K562 (cell line): ENCODE results near the gene WDR1. TPM values are rescaled to one million over a fixed set of nuclear protein-coding genes. Genes with fewer than 3 reads are reported as not detected.

Source experiments
- ATF7 ChIP-seq: fragments of 450-650 bp; IDR thresholded peaks from 2 replicates; pipeline ENCODE4 v1.7.1; 2014; ENCODE audit warnings: mild to moderate bottlenecking, moderate library complexity
- CXXC5 ChIP-seq: fragments of 250-450 bp; sonication (Bioruptor Pico); IDR thresholded peaks from 2 replicates; pipeline ENCODE4 v1.8.0; 2022; ENCODE audit warnings: inconsistent platforms, mild to moderate bottlenecking, moderate library complexity
- ESRRA ChIP-seq: fragments of 450-650 bp; IDR thresholded peaks from 2 replicates; pipeline ENCODE4 v1.6.1; 2014; ENCODE audit warnings: low read depth, mild to moderate bottlenecking, moderate library complexity, borderline replicate concordance
- HNRNPL ChIP-seq: fragments of 200-400 bp; formaldehyde crosslinking; IDR thresholded peaks from 2 replicates; pipeline ENCODE4 v1.6.1; 2017; ENCODE audit warnings: low read depth, mild to moderate bottlenecking, low read length
- HOXB6 ChIP-seq: fragments of 250-450 bp; sonication (Bioruptor Pico); IDR thresholded peaks from 2 replicates; pipeline ENCODE4 v1.5.1; 2022; ENCODE audit warnings: mild to moderate bottlenecking, borderline replicate concordance
- NONO ChIP-seq, 2 experiments: fragments of 200-400 bp in 1 of 2; fragments of 450-650 bp in 1 of 2; formaldehyde crosslinking in 1 of 2; IDR thresholded peaks; 2 replicates each; pipeline ENCODE4 v1.6.1; 2017; ENCODE audit warnings: low read depth in 2 of 2, mild to moderate bottlenecking in 2 of 2, moderate library complexity in 2 of 2, low read length in 1 of 2
- SMARCA5 ChIP-seq: fragments of 450-650 bp; IDR thresholded peaks from 2 replicates; pipeline ENCODE4 v1.6.1; 2016
- SUPT5H ChIP-seq: fragments of 450-650 bp; IDR thresholded peaks from 2 replicates; pipeline ENCODE4 v1.6.1; 2016
- ZNF316 ChIP-seq: fragments of 450-650 bp; IDR thresholded peaks from 2 replicates; pipeline ENCODE4 v1.6.1; 2016
- ZNF644 ChIP-seq: fragments of 200-800 bp; sonication (Bioruptor generic); IDR thresholded peaks from 2 replicates; pipeline ENCODE4 v1.6.1; 2016; ENCODE audit warnings: low read depth, missing genetic modification characterization, missing compliant biosample characterization
- ZNF696 ChIP-seq: fragments of 250-450 bp; sonication (Bioruptor Pico); conservative IDR thresholded peaks from 2 replicates; pipeline ENCODE4 v1.4.0; 2020; ENCODE audit warnings: mild to moderate bottlenecking, moderate library complexity
- polyA plus RNA-seq, 8 experiments: library from polyadenylated mRNA; depleted of rRNA in 4 of 8; stranded (reverse) in 5 of 8; unstranded in 3 of 8; fragments of >200 nt; fragmentation: Nextera tagmentation in 2 of 8; fragmentation: Illumina TruSeq in 1 of 8; extraction: Ambion mirVana in 2 of 8; extraction: Trizol in 1 of 8; gene quantifications; 2 replicates each; pipeline versions ENCODE4 v1.2.1 to v1.2.3, GENCODE V29; 2011 to 2014; ENCODE audit warnings: inconsistent platforms in 1 of 8, missing spikeins in 1 of 8
- total RNA-seq, 7 experiments: library from RNA; depleted of rRNA in 6 of 7; stranded (reverse); fragments of >200 nt in 6 of 7; fragmentation: Illumina TruSeq in 2 of 7; extraction: Trizol in 2 of 7; gene quantifications; 2 replicates each; pipeline versions ENCODE4 v1.2.1 to v1.2.3, GENCODE V29; 2011 to 2021; ENCODE audit warnings: low replicate concordance in 1 of 7
- TF ChIP-seq, protein P1 (sequence below), 2 experiments: fragments of 450-650 bp; IDR thresholded peaks; 2 replicates each; pipeline ENCODE4 v1.6.1; 2018; ENCODE audit warnings: mild to moderate bottlenecking in 2 of 2, low read depth in 1 of 2; ENCODE audit not compliant: partially characterized antibody in 2 of 2
- TF ChIP-seq, protein P2 (sequence below), 2 experiments: fragments of 250-450 bp in 1 of 2; fragments of 450-650 bp in 1 of 2; sonication (Bioruptor Pico) in 1 of 2; IDR thresholded peaks; 2 replicates each; pipeline versions ENCODE4 v1.6.1 to v1.8.0; 2016 to 2021; ENCODE audit warnings: mild to moderate bottlenecking in 2 of 2, moderate library complexity in 2 of 2, missing compliant biosample characterization in 1 of 2, missing genetic modification characterization in 1 of 2
- TF ChIP-seq, protein P3 (sequence below): fragments of 450-650 bp; formaldehyde crosslinking; IDR thresholded peaks from 2 replicates; pipeline ENCODE4 v1.4.0; 2022; ENCODE audit warnings: mild to moderate bottlenecking, moderate library complexity
- TF ChIP-seq, protein P4 (sequence below): fragments of 450-650 bp; formaldehyde crosslinking; IDR thresholded peaks from 2 replicates; pipeline ENCODE4 v1.4.0; 2020; ENCODE audit warnings: mild to moderate bottlenecking, moderate library complexity
- TF ChIP-seq, protein P5 (sequence below): fragments of 450-650 bp; IDR thresholded peaks from 2 replicates; pipeline ENCODE4 v1.6.1; 2016
- TF ChIP-seq, protein P6 (sequence below): fragments of 450-650 bp; formaldehyde crosslinking; IDR thresholded peaks from 2 replicates; pipeline ENCODE4 v1.4.0; 2020; ENCODE audit warnings: mild to moderate bottlenecking, mixed read lengths

Gene WDR1
- total and polyA plus RNA-seq, 9 of the 15 experiments (the other 6 are each of a cell fraction or from before 2014, with no cell fraction given): 16.1 to 213 (median 125) TPM

DNA sequence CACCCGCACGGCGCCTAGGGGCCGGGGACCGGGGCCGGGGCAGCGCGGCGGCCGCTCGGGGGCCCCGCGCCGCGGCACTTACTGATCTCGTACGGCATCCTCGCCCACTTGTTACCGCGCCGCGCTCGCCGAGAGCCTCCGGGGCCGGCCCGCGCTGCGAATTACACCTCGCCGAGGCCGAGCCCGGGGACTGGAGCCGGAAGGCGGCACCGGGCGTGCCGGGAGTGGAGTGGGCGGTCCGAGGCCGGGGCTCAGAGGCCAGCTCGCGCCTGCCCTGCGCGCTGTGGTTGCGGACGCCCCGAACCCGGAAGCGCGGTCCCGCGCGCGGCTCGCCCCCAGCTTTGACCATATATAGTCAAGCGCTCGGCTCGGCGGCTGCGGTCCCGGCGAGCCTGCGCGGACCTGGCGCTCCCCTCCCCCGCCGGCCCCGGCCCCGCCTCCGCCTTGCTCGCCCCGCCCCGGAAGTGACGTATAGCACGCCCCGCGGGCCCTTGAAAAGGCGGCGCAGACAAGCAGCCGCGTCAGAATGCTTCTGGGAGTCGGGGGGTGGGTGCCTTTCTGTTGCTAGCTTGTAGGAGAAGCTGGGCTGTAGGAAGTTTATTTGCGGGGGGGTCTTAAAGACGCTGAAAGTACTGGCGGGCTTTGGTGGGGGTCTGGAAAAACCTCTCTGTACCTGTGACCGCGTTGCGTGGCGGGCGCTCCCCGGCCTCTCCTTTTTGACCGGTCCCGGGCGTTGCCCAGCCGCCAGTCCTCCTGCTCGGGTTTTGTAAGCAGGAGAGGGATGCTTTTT, at the start of gene WDR1 (continued):
- TF ChIP-seq ATF7 (peak; percentile 65), SUPT5H (peak; percentile 99), ESRRA (peak; percentile 69; the same call in 1 of the 2 replicates), HOXB6 (CRISPR knock-in tag) (no peak), CXXC5 (CRISPR knock-in tag) (peak; percentile 87), SMARCA5 (no peak), NONO (IDR thresholded peaks at IDR 0.05; ENCODE audit: low read depth in 2 of 2, low read length in 1 of 2) (0 out of 4 replicates have a peak, but pooled peaks have one; percentile 32 to 74), ZNF316 (no peak), ZNF696 (CRISPR knock-in tag) (0 out of 2 replicates have a peak, but pooled peaks have one; percentile 69), ZNF644 (tag) (peak; percentile 69; the same call in 1 of the 2 replicates), HNRNPL (peak; percentile 47)
- TF ChIP-seq, protein P1, sequence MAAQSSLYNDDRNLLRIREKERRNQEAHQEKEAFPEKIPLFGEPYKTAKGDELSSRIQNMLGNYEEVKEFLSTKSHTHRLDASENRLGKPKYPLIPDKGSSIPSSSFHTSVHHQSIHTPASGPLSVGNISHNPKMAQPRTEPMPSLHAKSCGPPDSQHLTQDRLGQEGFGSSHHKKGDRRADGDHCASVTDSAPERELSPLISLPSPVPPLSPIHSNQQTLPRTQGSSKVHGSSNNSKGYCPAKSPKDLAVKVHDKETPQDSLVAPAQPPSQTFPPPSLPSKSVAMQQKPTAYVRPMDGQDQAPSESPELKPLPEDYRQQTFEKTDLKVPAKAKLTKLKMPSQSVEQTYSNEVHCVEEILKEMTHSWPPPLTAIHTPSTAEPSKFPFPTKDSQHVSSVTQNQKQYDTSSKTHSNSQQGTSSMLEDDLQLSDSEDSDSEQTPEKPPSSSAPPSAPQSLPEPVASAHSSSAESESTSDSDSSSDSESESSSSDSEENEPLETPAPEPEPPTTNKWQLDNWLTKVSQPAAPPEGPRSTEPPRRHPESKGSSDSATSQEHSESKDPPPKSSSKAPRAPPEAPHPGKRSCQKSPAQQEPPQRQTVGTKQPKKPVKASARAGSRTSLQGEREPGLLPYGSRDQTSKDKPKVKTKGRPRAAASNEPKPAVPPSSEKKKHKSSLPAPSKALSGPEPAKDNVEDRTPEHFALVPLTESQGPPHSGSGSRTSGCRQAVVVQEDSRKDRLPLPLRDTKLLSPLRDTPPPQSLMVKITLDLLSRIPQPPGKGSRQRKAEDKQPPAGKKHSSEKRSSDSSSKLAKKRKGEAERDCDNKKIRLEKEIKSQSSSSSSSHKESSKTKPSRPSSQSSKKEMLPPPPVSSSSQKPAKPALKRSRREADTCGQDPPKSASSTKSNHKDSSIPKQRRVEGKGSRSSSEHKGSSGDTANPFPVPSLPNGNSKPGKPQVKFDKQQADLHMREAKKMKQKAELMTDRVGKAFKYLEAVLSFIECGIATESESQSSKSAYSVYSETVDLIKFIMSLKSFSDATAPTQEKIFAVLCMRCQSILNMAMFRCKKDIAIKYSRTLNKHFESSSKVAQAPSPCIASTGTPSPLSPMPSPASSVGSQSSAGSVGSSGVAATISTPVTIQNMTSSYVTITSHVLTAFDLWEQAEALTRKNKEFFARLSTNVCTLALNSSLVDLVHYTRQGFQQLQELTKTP (IDR thresholded peaks at IDR 0.05; ENCODE audit: low read depth in 1 of 2, partially characterized antibody in 2 of 2): peak; percentile 77 to 92
- TF ChIP-seq, protein P2, sequence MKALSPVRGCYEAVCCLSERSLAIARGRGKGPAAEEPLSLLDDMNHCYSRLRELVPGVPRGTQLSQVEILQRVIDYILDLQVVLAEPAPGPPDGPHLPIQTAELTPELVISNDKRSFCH (CRISPR knock-in tag; IDR thresholded peaks at IDR 0.05): no peak
- TF ChIP-seq, protein P2 (tag; IDR thresholded peaks at IDR 0.05): no peak
- TF ChIP-seq, protein P3, sequence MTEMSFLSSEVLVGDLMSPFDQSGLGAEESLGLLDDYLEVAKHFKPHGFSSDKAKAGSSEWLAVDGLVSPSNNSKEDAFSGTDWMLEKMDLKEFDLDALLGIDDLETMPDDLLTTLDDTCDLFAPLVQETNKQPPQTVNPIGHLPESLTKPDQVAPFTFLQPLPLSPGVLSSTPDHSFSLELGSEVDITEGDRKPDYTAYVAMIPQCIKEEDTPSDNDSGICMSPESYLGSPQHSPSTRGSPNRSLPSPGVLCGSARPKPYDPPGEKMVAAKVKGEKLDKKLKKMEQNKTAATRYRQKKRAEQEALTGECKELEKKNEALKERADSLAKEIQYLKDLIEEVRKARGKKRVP (CRISPR knock-in tag): 0 out of 2 replicates have a peak, but pooled peaks have one; percentile 9
- TF ChIP-seq, protein P4, sequence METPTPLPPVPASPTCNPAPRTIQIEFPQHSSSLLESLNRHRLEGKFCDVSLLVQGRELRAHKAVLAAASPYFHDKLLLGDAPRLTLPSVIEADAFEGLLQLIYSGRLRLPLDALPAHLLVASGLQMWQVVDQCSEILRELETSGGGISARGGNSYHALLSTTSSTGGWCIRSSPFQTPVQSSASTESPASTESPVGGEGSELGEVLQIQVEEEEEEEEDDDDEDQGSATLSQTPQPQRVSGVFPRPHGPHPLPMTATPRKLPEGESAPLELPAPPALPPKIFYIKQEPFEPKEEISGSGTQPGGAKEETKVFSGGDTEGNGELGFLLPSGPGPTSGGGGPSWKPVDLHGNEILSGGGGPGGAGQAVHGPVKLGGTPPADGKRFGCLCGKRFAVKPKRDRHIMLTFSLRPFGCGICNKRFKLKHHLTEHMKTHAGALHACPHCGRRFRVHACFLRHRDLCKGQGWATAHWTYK (CRISPR knock-in tag): 0 out of 2 replicates have a peak, but pooled peaks have one; percentile 28
- TF ChIP-seq, protein P5, sequence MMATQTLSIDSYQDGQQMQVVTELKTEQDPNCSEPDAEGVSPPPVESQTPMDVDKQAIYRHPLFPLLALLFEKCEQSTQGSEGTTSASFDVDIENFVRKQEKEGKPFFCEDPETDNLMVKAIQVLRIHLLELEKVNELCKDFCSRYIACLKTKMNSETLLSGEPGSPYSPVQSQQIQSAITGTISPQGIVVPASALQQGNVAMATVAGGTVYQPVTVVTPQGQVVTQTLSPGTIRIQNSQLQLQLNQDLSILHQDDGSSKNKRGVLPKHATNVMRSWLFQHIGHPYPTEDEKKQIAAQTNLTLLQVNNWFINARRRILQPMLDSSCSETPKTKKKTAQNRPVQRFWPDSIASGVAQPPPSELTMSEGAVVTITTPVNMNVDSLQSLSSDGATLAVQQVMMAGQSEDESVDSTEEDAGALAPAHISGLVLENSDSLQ: no peak
- TF ChIP-seq, protein P6, sequence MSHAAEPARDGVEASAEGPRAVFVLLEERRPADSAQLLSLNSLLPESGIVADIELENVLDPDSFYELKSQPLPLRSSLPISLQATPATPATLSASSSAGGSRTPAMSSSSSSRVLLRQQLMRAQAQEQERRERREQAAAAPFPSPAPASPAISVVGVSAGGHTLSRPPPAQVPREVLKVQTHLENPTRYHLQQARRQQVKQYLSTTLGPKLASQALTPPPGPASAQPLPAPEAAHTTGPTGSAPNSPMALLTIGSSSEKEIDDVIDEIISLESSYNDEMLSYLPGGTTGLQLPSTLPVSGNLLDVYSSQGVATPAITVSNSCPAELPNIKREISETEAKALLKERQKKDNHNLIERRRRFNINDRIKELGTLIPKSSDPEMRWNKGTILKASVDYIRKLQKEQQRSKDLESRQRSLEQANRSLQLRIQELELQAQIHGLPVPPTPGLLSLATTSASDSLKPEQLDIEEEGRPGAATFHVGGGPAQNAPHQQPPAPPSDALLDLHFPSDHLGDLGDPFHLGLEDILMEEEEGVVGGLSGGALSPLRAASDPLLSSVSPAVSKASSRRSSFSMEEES (CRISPR knock-in tag): no peak
